Endothelial cell of umbilical vein (primary cell): ENCODE data around the gene FYN. TPM values are rescaled to one million over a fixed set of nuclear protein-coding genes. Genes with fewer than 3 reads are reported as not detected.

Experiments
- BruUV-seq: library from RNA; stranded (reverse); fragments of 400-500 nt; replicated peaks from 2 replicates; lab custom pipeline; 2021; lab: Mats Ljungman, UMichigan
- CTCF ChIA-PET: fragments of 300-600, 350-600 bp; sonication (Branson Sonifier 250); formaldehyde crosslinking; loops from one replicate; lab custom pipeline; 2021; ENCODE audit warnings: antibody characterized with exemption, inconsistent platforms; lab: Charles Lee
- POLR2A ChIA-PET: fragments of 300-600, 350-600 bp; sonication (Branson Sonifier 250); formaldehyde crosslinking; loops from one replicate; lab custom pipeline; 2021; ENCODE audit warnings: antibody characterized with exemption, inconsistent platforms; lab: Charles Lee
- DNase-seq: peaks from one replicate; pipeline ENCODE4 v3.0.0-alpha.2; 2011; ENCODE audit warnings: low read depth, low spot score
- FAIRE-seq: peaks from 2 replicates; lab custom pipeline; 2011; peaks lifted over from hg19 to GRCh38; lab: Jason Lieb, UNC
- H2AFZ ChIP-seq: 2 replicates; pipeline ENCODE4 v1.6.0; 2012; ENCODE audit warnings: low read depth, low read length, control low read depth, inconsistent platforms
- H3K27ac ChIP-seq: 2 replicates; pipeline ENCODE4 v1.5.1; 2011; ENCODE audit warnings: low read depth, mild to moderate bottlenecking, control low read depth, low read length, moderate library complexity; ENCODE audit not compliant: insufficient read depth
- H3K27me3 ChIP-seq, 2 experiments: 2 replicates each; pipeline versions ENCODE4 v1.6.0 to v1.6.1; 2011; ENCODE audit warnings: low read length in 2 of 2, mixed read lengths in 1 of 2; ENCODE audit not compliant: control insufficient read depth in 2 of 2, insufficient read depth in 2 of 2
- H3K36me3 ChIP-seq, 2 experiments: 2 replicates in 1 of 2; 3 replicates in 1 of 2; pipeline ENCODE4 v1.5.1; 2011; ENCODE audit warnings: low read length in 2 of 2, mild to moderate bottlenecking in 1 of 2, moderate library complexity in 1 of 2; ENCODE audit not compliant: control insufficient read depth in 2 of 2, insufficient read depth in 2 of 2; ENCODE audit errors: extremely low read depth in 1 of 2
- H3K4me1 ChIP-seq: 3 replicates; pipeline ENCODE4 v1.5.1; 2011; ENCODE audit warnings: mild to moderate bottlenecking, low read length; ENCODE audit not compliant: control insufficient read depth, insufficient read depth; ENCODE audit errors: extremely low read depth
- H3K4me2 ChIP-seq: 2 replicates; pipeline ENCODE4 v1.6.1; 2011; ENCODE audit warnings: low read length, control low read depth, mixed read lengths; ENCODE audit not compliant: insufficient read depth
- H3K4me3 ChIP-seq, 3 experiments: fragments of 200-600 bp in 1 of 3; sonication (generic), shearing (Covaris generic) in 1 of 3; replicated peaks in 1 of 3; 2 replicates each; pipeline ENCODE4 v1.5.1; 2011 to 2016; ENCODE audit warnings: control low read depth in 3 of 3, low read length in 3 of 3, mild to moderate bottlenecking in 2 of 3, inconsistent platforms in 1 of 3, low read depth in 1 of 3, moderate library complexity in 1 of 3; ENCODE audit not compliant: insufficient read depth in 1 of 3
- H3K79me2 ChIP-seq: 2 replicates; pipeline ENCODE4 v1.6.0; 2012; ENCODE audit warnings: low read length, inconsistent platforms; ENCODE audit not compliant: control insufficient read depth, insufficient read depth
- H3K9ac ChIP-seq: replicated peaks from 2 replicates; pipeline ENCODE3; 2011; ENCODE audit warnings: low read length, control low read depth; ENCODE audit not compliant: insufficient read depth; ENCODE audit errors: extremely low read depth
- H3K9me1 ChIP-seq: replicated peaks from 3 replicates; pipeline ENCODE4 v1.6.0; 2011; ENCODE audit warnings: mild to moderate bottlenecking, low read length; ENCODE audit not compliant: control insufficient read depth, insufficient read depth; ENCODE audit errors: extremely low read depth
- H3K9me3 ChIP-seq: replicated peaks from 2 replicates; pipeline ENCODE4 v1.5.1; 2012; ENCODE audit warnings: low read length, inconsistent platforms; ENCODE audit not compliant: control insufficient read depth, insufficient read depth
- H4K20me1 ChIP-seq: replicated peaks from 2 replicates; pipeline ENCODE3; 2011; ENCODE audit warnings: mild to moderate bottlenecking, low read length; ENCODE audit not compliant: control insufficient read depth, insufficient read depth; ENCODE audit errors: extremely low read depth
- CTCF ChIP-seq, 2 donors: IDR thresholded peaks; 1 replicate in 1 of 2; 2 replicates in 1 of 2; pipeline ENCODE4 v1.5.1; 2011; ENCODE audit warnings: low read length in 2 of 2, mild to moderate bottlenecking in 2 of 2, moderate library complexity in 2 of 2, control low read depth in 1 of 2, inconsistent platforms in 1 of 2, low read depth in 1 of 2; ENCODE audit not compliant: insufficient read depth in 1 of 2; ENCODE audit errors: extremely low read depth in 1 of 2
- EZH2 ChIP-seq: IDR thresholded peaks from 2 replicates; pipeline ENCODE4 v1.6.1; 2012; ENCODE audit warnings: borderline replicate concordance, low read depth, mild to moderate bottlenecking, moderate library complexity, low read length, inconsistent platforms; ENCODE audit not compliant: severe bottlenecking
- FOS ChIP-seq: IDR thresholded peaks from 2 replicates; pipeline ENCODE4 v1.6.1; 2011; ENCODE audit warnings: mild to moderate bottlenecking, low read length, moderate library complexity, borderline replicate concordance; ENCODE audit not compliant: insufficient read depth
- GATA2 ChIP-seq: IDR thresholded peaks from 2 replicates; pipeline ENCODE4 v1.7.0; 2011; ENCODE audit warnings: low read depth, mild to moderate bottlenecking, moderate library complexity, mixed read lengths, low read length; ENCODE audit not compliant: insufficient read length, insufficient read depth
- JUN ChIP-seq: IDR thresholded peaks from 2 replicates; pipeline ENCODE4 v1.6.1; 2011; ENCODE audit warnings: borderline replicate concordance, low read depth; ENCODE audit not compliant: insufficient read length, insufficient read depth
- MAX ChIP-seq: IDR thresholded peaks from 2 replicates; pipeline ENCODE4 v1.6.1; 2011; ENCODE audit not compliant: insufficient read depth, insufficient read length
- MYC ChIP-seq: IDR thresholded peaks from one replicate; pipeline ENCODE4 v1.6.1; 2011; ENCODE audit warnings: mild to moderate bottlenecking, low read depth, low read length
- POLR2A ChIP-seq: IDR thresholded peaks from 2 replicates; pipeline ENCODE4 v1.6.1; 2012; ENCODE audit warnings: low read depth, mild to moderate bottlenecking, control low read depth, low read length
- POLR2AphosphoS5 ChIP-seq: IDR thresholded peaks from 2 replicates; pipeline ENCODE4 v1.6.1; 2012; ENCODE audit warnings: low read depth, mild to moderate bottlenecking, control low read depth, low read length, moderate library complexity; ENCODE audit not compliant: insufficient read depth
- dilution Hi-C: fragments of 300-500 bp; cut with MboI; formaldehyde crosslinking; loops from one replicate; pipeline ENCODE4 v1.15.0; 2019; ENCODE audit warnings: low sequenced_read_pairs; ENCODE audit not compliant: extremely low pct_ligation_motif_present
- intact Hi-C: fragments of 100-400 bp; cut with micrococcal nuclease; formaldehyde crosslinking; loops from one replicate; pipeline ENCODE4 v1.10.0; 2022
- polyA plus RNA-seq, 4 experiments: library from polyadenylated mRNA; depleted of rRNA in 3 of 4; stranded (reverse) in 3 of 4; unstranded in 1 of 4; fragments of >200 nt; gene quantifications; 2 replicates each; pipeline versions ENCODE4 v1.2.1 to v1.2.3, GENCODE V29; 2011 to 2012; ENCODE audit warnings: missing spikeins in 1 of 4
- total RNA-seq: library from RNA; stranded (reverse); gene quantifications from 2 replicates; pipeline ENCODE4 v1.2.3, GENCODE V29; 2021

Gene FYN
- total and polyA plus RNA-seq, 2 donors (not counting 3 experiments of a cell fraction or from before 2014, with no cell fraction given) = 69.0 to 143 TPM

- no peak overlapping the region for H3K9ac ChIP-seq
- no peak for FAIRE-seq
- intact Hi-C loops (no loop called here), dilution Hi-C loops (no loop called here)
- no peaks in the 10 kb centered on the region for H3K36me3 ChIP-seq
- TF ChIP-seq POLR2A = no peak
- no peak for TF ChIP-seq JUN
- TF ChIP-seq FOS = no peak
- TF ChIP-seq CTCF (IDR thresholded peaks at IDR 0.05; ENCODE audit: extremely low read depth in 1 of 2, insufficient read depth in 1 of 2, low read depth in 1 of 2, low read length in 2 of 2) = no peak
- TF ChIP-seq MAX = no peak
- TF ChIP-seq GATA2 = no peak
- TF ChIP-seq MYC = no peak
- no peak for TF ChIP-seq EZH2
- TF ChIP-seq POLR2AphosphoS5 = no peak
- ChIA-PET CTCF (interaction anchor here (0.9 to 3.1 kb wide), 9 partner anchors 10 to 279 kb away, joined by 3 to 11 read pairs (median 5); no protein-coding TSS in a partner anchor), POLR2A (interaction anchor here (0.7 to 1.1 kb wide), 2 partner anchors 213 to 890 kb away, joined by 3 read pairs; no protein-coding TSS in a partner anchor)
- no peak for DNase-seq
- H4K20me1 ChIP-seq = no peaks in the 10 kb centered on the region
- no peaks in the 10 kb centered on the region for H3K9me3 ChIP-seq
- BruUV-seq = no TSS peak
- peaks cover under 1% of the 10 kb centered on the region for H3K79me2 ChIP-seq
- no peak overlapping the region for H2AFZ ChIP-seq
- H3K9me1 ChIP-seq = no peaks in the 10 kb centered on the region
- no peak overlapping the region for H3K4me3 ChIP-seq
- H3K27ac ChIP-seq = no peak overlapping the region
- no peaks in the 10 kb centered on the region for H3K27me3 ChIP-seq
- H3K4me2 ChIP-seq = no peak overlapping the region
- H3K4me1 ChIP-seq = peaks cover 19% of the 10 kb centered on the region
Observed at GRCh38 chr6:111764238-111765175, 108.7 kb downstream of the FYN start.
